Stomach (tissue), 4 donors: ENCODE results near the gene MRAS.

Experiments used
- EP300 ChIP-seq: sonication (generic); formaldehyde crosslinking; IDR thresholded peaks from one replicate; pipeline ENCODE4 v1.6.1; 2017; ENCODE audit warnings: antibody characterized with exemption
- POLR2A ChIP-seq, 4 donors: fragments of 450-650 bp; IDR thresholded peaks; one replicate each; pipeline ENCODE4 v1.6.1; 2016; ENCODE audit warnings: antibody characterized with exemption in 4 of 4, control low read depth in 2 of 4, mild to moderate bottlenecking in 1 of 4, moderate library complexity in 1 of 4
- POLR2AphosphoS5 ChIP-seq, 3 donors: sonication (generic); formaldehyde crosslinking; IDR thresholded peaks; one replicate each; pipeline ENCODE4 v1.6.1; 2016; ENCODE audit warnings: antibody characterized with exemption in 3 of 3
- TF ChIP-seq, protein P1 (sequence below), 7 experiments: fragments of 450-650 bp in 4 of 7; fragments of 200-600 bp in 3 of 7; sonication (generic) in 3 of 7; IDR thresholded peaks; one replicate each; pipeline ENCODE4 v1.5.1; 2016 to 2019; ENCODE audit warnings: antibody characterized with exemption in 7 of 7, control low read depth in 2 of 7, mild to moderate bottlenecking in 1 of 7

- no peak for TF ChIP-seq POLR2A (IDR thresholded peaks at IDR 0.05)
- TF ChIP-seq, protein P1, sequence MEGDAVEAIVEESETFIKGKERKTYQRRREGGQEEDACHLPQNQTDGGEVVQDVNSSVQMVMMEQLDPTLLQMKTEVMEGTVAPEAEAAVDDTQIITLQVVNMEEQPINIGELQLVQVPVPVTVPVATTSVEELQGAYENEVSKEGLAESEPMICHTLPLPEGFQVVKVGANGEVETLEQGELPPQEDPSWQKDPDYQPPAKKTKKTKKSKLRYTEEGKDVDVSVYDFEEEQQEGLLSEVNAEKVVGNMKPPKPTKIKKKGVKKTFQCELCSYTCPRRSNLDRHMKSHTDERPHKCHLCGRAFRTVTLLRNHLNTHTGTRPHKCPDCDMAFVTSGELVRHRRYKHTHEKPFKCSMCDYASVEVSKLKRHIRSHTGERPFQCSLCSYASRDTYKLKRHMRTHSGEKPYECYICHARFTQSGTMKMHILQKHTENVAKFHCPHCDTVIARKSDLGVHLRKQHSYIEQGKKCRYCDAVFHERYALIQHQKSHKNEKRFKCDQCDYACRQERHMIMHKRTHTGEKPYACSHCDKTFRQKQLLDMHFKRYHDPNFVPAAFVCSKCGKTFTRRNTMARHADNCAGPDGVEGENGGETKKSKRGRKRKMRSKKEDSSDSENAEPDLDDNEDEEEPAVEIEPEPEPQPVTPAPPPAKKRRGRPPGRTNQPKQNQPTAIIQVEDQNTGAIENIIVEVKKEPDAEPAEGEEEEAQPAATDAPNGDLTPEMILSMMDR (IDR thresholded peaks at IDR 0.05) = no peak
- TF ChIP-seq EP300 = no peak
- TF ChIP-seq POLR2AphosphoS5 (IDR thresholded peaks at IDR 0.05) = no peak
Measured at GRCh38 chr3:138412821-138413551, 64.6 kb downstream of the MRAS start.
